ENCODE results near the gene ZNF846. TPM values are rescaled to one million over a fixed set of nuclear protein-coding genes. Genes with fewer than 3 reads are reported as not detected.

ZNF846 gene
- total RNA-seq, 1 donor from 2014 or later, result 32.1 TPM

DNA sequence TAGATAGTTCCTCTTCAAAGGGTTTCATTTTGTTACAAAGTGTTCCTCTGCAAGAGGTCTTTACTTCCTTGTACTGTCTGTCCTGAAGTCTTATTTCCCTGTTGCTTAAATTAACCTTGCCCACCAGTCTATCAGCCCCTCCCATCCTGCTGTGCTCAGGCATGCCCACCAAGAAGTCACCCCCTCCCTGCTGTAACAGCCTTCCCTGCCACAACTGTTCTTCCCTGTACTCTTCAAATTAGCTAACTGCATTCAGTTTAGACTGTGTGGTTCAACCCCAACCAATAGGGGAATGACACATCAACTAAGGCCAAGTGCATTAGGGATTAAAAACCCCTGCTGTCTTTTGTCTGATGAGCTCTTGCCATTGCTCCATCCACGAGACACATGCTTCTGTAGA is 59.2 kb downstream of the ZNF846 start:
- Mint-ChIP-seq H3K36me3 (peaks cover 2% of the 10 kb centered on the region), H3K27me3 (ENCODE audit: low read depth) (no peaks in the 10 kb centered on the region), H3K9me3 (peaks cover 76% of the 10 kb centered on the region), H3K4me1 (no peaks in the 10 kb centered on the region), H3K27ac (no peak overlapping the region), H3K4me3 (no peak overlapping the region)
- no peak for DNase-seq (ENCODE audit: low spot score in 2 of 2, unreplicated experiment in 2 of 2)
- TF ChIP-seq, protein P1, sequence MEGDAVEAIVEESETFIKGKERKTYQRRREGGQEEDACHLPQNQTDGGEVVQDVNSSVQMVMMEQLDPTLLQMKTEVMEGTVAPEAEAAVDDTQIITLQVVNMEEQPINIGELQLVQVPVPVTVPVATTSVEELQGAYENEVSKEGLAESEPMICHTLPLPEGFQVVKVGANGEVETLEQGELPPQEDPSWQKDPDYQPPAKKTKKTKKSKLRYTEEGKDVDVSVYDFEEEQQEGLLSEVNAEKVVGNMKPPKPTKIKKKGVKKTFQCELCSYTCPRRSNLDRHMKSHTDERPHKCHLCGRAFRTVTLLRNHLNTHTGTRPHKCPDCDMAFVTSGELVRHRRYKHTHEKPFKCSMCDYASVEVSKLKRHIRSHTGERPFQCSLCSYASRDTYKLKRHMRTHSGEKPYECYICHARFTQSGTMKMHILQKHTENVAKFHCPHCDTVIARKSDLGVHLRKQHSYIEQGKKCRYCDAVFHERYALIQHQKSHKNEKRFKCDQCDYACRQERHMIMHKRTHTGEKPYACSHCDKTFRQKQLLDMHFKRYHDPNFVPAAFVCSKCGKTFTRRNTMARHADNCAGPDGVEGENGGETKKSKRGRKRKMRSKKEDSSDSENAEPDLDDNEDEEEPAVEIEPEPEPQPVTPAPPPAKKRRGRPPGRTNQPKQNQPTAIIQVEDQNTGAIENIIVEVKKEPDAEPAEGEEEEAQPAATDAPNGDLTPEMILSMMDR (IDR thresholded peaks at IDR 0.05; ENCODE audit: unreplicated experiment), result no peak

DNA sequence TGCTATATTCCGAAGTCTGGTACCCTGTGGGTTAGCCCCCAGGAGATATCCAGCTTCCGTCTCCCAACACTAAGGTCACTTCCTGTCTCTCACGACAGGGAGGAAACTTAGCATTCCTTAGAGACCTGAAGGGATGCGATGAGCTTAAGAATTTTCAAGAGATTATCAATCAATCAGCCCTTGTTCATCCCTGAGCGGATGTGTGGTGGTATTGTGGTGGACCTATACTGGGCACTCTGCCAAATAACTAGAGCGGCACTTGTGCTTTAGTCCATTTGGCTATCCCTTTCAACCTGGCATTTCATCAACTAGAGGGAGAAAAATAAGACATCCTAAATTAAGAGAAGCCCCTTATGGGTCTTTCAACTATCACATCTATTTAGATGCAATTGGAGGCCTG is 62.7 kb downstream of the ZNF846 start:
- Mint-ChIP-seq H3K9me3 (peaks cover 69% of the 10 kb centered on the region), H3K4me1 (no peaks in the 10 kb centered on the region), H3K36me3 (peaks cover 2% of the 10 kb centered on the region), H3K27ac (no peak overlapping the region), H3K4me3 (no peak overlapping the region), H3K27me3 (ENCODE audit: low read depth) (no peaks in the 10 kb centered on the region)
- TF ChIP-seq, protein P1 (IDR thresholded peaks at IDR 0.05; ENCODE audit: unreplicated experiment), result no peak
- no peak for DNase-seq (ENCODE audit: low spot score in 2 of 2, unreplicated experiment in 2 of 2)

DNA sequence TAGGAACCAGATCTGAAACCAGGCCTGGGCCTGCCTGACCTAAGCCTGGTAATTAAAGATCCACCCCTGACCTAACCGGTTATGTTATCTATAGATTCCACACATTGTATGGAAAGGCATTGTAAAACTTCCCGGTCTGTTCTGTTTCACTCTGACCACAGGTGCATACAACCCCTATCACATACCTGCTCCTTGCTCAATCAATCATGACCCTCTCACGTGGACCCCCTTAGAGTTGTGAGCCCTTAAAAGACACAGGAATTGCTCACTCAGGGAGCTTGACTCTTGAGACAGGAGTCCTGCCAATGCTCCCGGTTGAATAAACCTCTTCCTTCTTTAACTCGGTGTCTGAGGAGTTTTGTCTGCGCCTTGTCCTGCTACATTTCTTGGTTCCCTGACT is 66.4 kb downstream of the ZNF846 start:
- no peak for DNase-seq (ENCODE audit: low spot score in 2 of 2, unreplicated experiment in 2 of 2)
- TF ChIP-seq, protein P1 (IDR thresholded peaks at IDR 0.05; ENCODE audit: unreplicated experiment), result no peak
- no peak overlapping the region for H3K27ac Mint-ChIP-seq
- H3K9me3 Mint-ChIP-seq, result peaks cover 58% of the 10 kb centered on the region
- no peak overlapping the region for H3K4me3 Mint-ChIP-seq
- no peaks in the 10 kb centered on the region for H3K36me3 Mint-ChIP-seq
- no peaks in the 10 kb centered on the region for H3K4me1 Mint-ChIP-seq
- no peaks in the 10 kb centered on the region for H3K27me3 Mint-ChIP-seq (ENCODE audit: low read depth)

Other genes starting within 250 kb of the ZNF846 start
- 32.4 to 35.4 TPM (median 35.1 TPM) in 3 replicates for gene ZNF426, start 230.1 kb downstream of the ZNF846 start, total RNA-seq
- gene ZNF121, start 184.2 kb downstream of the ZNF846 start, total RNA-seq, result 63.5 to 69.9 TPM (median 67.4 TPM) in 3 replicates
- gene ZNF561, start 147.5 kb downstream of the ZNF846 start, total RNA-seq, result 89.8 to 99.0 TPM (median 91.9 TPM) in 3 replicates
- 26.1 to 30.2 TPM (median 27.0 TPM) in 3 replicates for gene ZNF562, start 93.6 kb downstream of the ZNF846 start, total RNA-seq
- gene FBXL12, start 50.3 kb upstream of the ZNF846 start, total RNA-seq, result 42.4 to 43.8 TPM (median 43.5 TPM) in 3 replicates
- 248 to 264 TPM (median 260 TPM) in 3 replicates for gene UBL5, start 59.2 kb upstream of the ZNF846 start, total RNA-seq
- gene PIN1, start 66.6 kb upstream of the ZNF846 start, total RNA-seq, result 60.0 to 61.1 TPM (median 60.6 TPM) in 3 replicates
- gene OLFM2, start 167.8 kb upstream of the ZNF846 start, total RNA-seq, result 91.7 to 100 TPM (median 99.2 TPM) in 3 replicates
- 3.3 to 4.4 TPM (median 4.0 TPM) in 3 replicates for gene COL5A3, start 241.8 kb upstream of the ZNF846 start, total RNA-seq
- not detected in 3 replicates for gene RDH8, start 244.7 kb upstream of the ZNF846 start, total RNA-seq

All from mesothelial cell of epicardium (in vitro differentiated cells).